Activated CD4-positive, alpha-beta T cell treated with anti-CD3 and anti-CD28 coated beads, Interleukin-2, amount 50 U/mL, for 1 hour (primary cell): ENCODE results near the gene SEC24A.
"Not testable (repeated sequence)": the region's sequence is repeated elsewhere in the genome, so short reads cannot be mapped to it uniquely, and the experiment has no call there.

Experiments
- DNase-seq: peaks from one replicate; pipeline ENCODE4 v3.0.0-alpha.2; 2020

SEC24A gene

DNA sequence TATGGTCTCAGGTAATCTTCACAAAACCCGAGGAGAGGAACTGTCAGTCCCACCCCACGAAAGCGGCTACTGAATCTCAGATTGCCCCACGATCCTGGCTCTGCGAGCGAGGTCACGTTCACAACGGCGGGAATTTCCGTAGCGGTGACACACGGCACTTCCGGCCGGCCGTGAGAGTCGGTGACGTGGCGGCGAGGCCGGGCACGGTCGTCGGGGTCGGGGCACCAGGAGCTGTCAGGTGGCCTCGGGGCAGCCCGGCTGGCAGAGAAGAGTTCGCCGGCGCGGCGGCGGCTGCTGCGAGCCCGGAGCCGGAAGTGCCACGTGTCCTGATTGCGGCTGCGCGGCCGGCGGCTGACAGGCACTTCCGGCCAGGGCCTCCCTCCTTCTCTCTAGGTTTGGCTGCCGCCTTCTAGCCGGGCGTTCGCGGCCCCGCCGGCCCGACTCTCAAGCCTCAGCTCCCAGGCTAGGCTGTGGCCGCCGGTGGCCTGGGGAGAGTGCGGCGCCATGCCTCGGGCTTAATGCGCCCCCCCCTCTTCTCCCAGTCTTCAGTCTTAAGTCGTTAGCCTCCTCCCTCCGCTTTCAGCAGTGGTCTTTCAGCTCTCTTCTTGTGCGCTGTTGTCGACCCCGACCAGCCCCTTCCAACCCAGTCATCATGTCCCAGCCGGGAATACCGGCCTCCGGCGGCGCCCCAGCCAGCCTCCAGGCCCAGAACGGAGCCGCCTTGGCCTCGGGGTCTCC is at the start of gene SEC24A:
TSS of gene SEC24A (plus strand) at position 361 of the 738 bp plus-strand sequence. CDS start at position 653, 292 bp downstream.
- peak; percentile 86 for DNase-seq

DNA sequence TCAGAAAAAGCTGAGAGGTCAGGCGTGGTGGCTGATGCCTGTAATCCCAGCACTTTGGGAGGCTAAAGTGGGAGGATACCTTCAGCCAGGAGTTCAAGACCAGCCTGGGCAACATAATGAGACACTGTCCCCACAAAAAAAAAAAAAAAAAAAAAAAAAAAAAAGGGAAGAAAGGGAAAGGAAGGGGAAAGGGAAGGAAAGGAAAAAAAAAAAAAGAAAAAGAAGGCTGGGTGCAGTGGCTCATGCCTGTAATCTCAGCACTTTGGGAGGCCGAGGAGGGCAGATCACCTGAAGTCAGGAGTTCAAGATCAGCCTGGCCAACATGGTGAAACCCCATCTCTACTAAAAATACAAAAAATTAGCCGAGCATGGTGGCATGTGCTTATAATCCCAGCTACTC is 48.8 kb upstream of the SEC24A start:
- not testable (repeated sequence) for DNase-seq

- DNase-seq: no peak
These were observed 48.0 kb upstream of the SEC24A start for GRCh38 chr5:134600600-134600999.

GRCh38 chr5:134603059-134603458 is 45.5 kb upstream of the SEC24A start:
- no peak for DNase-seq

GRCh38 chr5:134604908-134605307 is 43.7 kb upstream of the SEC24A start:
- DNase-seq: no peak

GRCh38 chr5:134606726-134607125 is 41.9 kb upstream of the SEC24A start:
- no peak for DNase-seq

GRCh38 chr5:134608555-134608954 is 40.0 kb upstream of the SEC24A start:
- DNase-seq: no peak

GRCh38 chr5:134609232-134609851 is 39.2 kb upstream of the SEC24A start:
- DNase-seq: no peak

DNA sequence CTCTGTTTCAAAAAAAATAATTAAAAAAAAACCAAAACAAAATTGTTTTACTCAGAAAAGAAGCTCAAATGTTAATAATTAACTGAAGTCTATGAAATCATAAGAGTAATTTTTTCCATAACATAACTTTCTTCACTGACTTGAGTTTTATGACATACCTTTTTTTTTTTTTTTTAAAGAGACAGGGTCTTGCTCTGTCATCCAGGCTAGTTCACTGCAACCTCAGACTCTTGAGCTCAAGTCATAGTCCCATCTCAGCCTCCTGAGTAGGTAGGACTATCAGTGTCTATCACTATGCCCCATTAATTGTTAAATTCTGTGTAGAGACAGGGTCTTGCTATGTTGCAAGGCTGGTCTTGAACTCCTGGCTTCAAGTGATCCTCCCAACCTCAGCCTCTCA is 37.9 kb upstream of the SEC24A start:
- no peak for DNase-seq

DNA sequence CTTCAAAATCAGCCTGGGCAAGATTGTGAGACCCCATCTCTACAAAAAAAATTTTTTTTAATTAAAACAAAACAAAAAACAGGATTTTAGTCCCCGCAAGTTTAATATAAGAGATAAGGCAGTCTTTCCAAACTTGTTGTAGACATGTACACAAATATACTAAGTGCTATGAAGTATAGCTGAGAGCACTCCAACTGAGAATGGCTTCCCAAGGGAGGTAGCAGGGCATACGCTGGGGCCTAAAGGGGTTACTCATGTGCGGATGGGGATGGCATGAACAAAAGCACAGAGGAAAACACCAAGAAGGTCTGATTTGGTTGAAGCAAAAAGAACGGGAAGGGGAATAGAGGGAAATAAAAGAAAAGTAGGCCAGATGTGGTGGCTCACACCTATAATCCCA is 37.1 kb upstream of the SEC24A start:
- no peak for DNase-seq

- no peak for DNase-seq
These were observed 34.0 kb upstream of the SEC24A start for GRCh38 chr5:134614450-134615085.

- no peak for DNase-seq
These were observed 28.0 kb upstream of the SEC24A start for GRCh38 chr5:134620634-134621033.

DNA sequence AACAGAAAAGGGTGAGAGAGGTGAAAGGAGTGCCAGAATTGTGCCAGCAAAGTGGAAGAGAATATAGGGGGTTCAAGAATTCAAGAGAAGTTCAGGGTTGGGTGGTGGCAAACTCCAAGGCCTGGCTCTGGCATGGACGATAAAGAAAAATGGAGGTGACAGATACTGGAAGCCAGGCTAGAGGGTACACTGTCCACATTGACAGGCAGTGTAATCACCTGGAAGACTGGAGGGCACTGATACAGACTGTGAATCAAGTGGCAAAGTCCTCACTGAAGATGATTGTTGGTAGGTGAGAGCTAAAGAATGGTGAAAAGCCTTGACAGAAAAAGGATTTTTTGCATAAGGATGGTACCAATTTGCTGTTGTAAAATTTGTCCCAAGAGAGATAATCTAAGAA is 23.0 kb upstream of the SEC24A start:
- DNase-seq: no peak

DNA sequence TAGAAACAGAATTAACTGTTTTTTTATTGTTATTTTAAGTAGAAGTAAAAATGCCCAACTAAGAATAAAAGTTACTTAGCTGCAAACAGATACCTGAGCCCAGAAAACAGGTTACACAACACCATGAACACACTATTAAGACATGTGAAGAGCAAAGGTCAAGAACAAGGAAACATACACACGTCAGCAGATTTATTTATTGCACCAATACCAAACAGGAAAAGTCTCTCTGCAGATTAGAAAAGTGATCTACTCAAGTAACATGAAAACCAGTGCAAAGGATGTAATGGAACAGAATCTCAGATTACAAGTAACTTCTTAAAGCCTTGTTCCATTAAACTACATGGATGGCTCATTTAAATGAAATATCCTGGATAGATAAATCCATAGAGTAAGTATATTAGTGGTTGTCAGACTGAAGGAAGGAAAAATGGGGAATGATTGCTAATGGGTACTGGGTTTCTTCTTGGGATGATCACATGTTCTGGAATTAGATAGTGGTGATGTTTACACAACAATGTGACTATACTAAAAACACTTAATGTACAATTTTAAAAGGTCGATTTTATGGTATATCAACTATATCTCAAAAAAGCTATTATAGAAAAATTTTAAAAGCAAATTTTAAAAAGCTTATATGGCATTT is 22.1 kb upstream of the SEC24A start:
- DNase-seq: no peak

DNA sequence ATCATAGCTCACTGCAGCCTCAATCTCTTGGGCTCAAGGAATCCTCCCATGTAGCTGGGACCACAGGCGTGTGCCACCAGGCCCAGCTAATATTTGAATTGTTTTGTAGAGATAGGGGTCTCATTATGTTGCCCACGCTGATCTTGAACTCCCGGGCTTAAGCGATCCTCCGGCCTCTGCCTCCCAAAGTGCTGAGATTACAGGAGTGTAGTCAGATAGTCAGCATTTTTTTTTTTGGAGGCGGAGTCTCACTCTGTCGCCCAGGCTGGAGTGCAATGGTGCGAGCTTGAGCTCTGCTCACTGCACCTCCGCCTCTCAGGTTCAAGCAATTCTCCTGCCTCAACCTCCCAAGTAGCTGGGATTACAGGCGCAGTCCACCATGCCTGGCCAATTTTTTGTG is 14.4 kb upstream of the SEC24A start:
- DNase-seq: no peak

GRCh38 chr5:134635366-134635765 is 13.2 kb upstream of the SEC24A start:
- not testable (repeated sequence) for DNase-seq

DNA sequence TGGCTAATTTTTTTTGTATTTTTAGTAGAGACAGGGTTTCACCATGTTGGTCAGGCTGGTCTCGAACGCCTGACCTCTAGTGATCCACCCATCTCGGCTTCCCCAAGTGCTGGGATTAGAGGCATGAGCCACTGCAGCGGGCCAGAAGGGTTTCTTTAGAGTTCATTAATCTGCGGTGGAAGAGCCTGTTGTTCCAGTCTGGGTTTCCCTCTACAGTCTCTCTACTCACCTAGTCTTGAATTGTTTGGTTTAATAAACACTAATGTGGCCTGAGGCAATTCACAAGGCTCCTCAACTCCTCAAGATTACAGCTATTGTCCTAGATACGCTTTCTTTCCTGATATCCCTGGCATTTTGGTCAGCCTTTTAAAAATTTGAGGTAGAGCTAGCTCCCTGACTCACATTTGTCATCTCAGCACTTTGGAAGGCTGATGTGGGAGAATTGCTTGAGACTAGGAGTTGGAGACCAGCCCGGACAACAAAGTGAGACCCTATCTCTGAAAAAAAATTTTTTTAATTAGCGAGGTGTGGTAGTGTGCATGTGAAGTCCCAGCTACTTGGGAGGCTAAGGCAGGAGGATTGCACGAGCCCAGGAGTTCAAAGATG is 11.4 kb upstream of the SEC24A start:
- DNase-seq: no peak

GRCh38 chr5:134638760-134639201 is 9.8 kb upstream of the SEC24A start:
- DNase-seq: no peak

- no peak for DNase-seq
These were observed 5.6 kb upstream of the SEC24A start for GRCh38 chr5:134642931-134643530.

- DNase-seq: no peak
These were observed 698 bp upstream of the SEC24A start for GRCh38 chr5:134647750-134648424.

DNA sequence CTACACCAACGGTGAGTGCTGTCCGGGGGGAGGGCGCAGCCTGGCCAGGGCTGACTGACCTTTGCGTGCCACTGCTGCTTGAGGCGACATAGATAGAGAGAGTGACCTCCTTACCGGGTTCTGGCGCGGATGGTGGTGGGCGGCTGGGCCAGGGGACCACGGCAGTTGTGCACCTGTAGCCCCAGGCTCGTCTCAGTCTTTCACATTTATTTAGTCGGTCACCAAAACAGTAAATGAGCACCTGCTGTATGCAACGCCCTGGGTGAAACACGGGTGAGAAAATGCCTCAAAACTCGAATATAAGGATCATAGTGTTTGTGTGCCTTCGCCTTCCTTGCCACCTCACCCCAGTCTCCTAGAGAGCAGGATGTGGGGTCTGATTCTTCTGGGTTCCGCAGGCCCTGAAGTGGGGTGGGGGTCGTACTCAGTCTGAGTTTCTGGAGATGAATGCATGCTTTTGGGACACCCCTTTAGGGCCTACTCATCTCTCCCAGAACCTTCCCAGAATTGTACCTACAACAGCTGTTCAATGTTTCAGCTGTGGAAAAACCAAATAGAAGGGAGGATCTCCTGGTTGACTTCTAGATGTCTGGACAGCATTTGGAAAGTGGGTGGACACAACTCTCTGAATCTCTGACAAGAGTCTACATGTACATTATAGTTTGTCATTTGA is 714 bp downstream of the SEC24A start:
- no peak for DNase-seq

DNA sequence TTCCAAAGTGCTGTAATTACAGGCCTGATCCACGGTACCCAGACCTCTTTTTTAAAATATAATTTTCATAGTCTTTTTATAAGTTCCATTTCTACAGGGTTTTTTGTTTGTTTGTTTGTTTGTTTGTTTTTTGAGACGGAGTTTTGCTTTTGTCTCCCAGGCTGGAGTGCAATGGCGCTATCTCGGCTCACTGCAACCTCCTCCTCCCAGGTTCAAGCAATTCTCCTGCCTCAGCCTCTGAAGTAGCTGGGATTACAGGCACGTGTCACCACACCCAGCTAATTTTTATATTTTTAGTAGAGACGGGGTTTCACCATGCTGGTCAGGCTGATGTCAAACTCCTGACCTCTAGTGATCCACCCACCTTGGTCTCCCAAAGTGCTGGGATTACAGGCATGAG is 2.1 kb downstream of the SEC24A start:
- not testable (repeated sequence) for DNase-seq
